Stimulated activated CD4-positive, alpha-beta T cell treated with anti-CD3 and anti-CD28 coated beads, Interleukin-1b, Interleukin-23, amount 100 ng/mL, for 1 hour (primary cell): ENCODE data around the gene ST6GALNAC3.
"Not testable (repeated sequence)": the region's sequence is repeated elsewhere in the genome, so short reads cannot be mapped to it uniquely, and the experiment has no call there.

ENCODE experiments used
- DNase-seq, 2 donors: peaks; one replicate each; pipeline ENCODE4 v3.0.0-alpha.2; 2020; ENCODE audit warnings: low read depth in 2 of 2

Gene ST6GALNAC3

GRCh38 chr1:76074321-76075187 is at the start of gene ST6GALNAC3:
ST6GALNAC3 (plus strand) TSS chr1:76074746.
- DNase-seq: peak; percentile 37 to 61

- DNase-seq: no peak
These were observed 47.2 kb upstream of the ST6GALNAC3 start for GRCh38 chr1:76027341-76027740.

- no peak for DNase-seq
These were observed 45.2 kb upstream of the ST6GALNAC3 start for GRCh38 chr1:76029331-76029730.

GRCh38 chr1:76031496-76031895 is 43.0 kb upstream of the ST6GALNAC3 start:
- no peak for DNase-seq

- DNase-seq: no peak
These were observed 40.6 kb upstream of the ST6GALNAC3 start for GRCh38 chr1:76033800-76034475.

- DNase-seq: no peak
These were observed 39.5 kb upstream of the ST6GALNAC3 start for GRCh38 chr1:76035053-76035452.

GRCh38 chr1:76037324-76037723 is 37.2 kb upstream of the ST6GALNAC3 start:
- DNase-seq: no peak

GRCh38 chr1:76038287-76039004 is 36.1 kb upstream of the ST6GALNAC3 start:
- DNase-seq: no peak

GRCh38 chr1:76046149-76046548 is 28.4 kb upstream of the ST6GALNAC3 start:
- no peak for DNase-seq

GRCh38 chr1:76048219-76048618 is 26.3 kb upstream of the ST6GALNAC3 start:
- DNase-seq: no peak

GRCh38 chr1:76048926-76049325 is 25.6 kb upstream of the ST6GALNAC3 start:
- no peak for DNase-seq

- no peak for DNase-seq
These were observed 25.0 kb upstream of the ST6GALNAC3 start for GRCh38 chr1:76049498-76049897.

- not testable (repeated sequence) for DNase-seq
These were observed 24.5 kb upstream of the ST6GALNAC3 start for GRCh38 chr1:76050073-76050472.

- DNase-seq: no peak
These were observed 21.5 kb upstream of the ST6GALNAC3 start for GRCh38 chr1:76053021-76053420.

GRCh38 chr1:76054359-76054758 is 20.2 kb upstream of the ST6GALNAC3 start:
- DNase-seq: no peak

GRCh38 chr1:76055987-76056386 is 18.6 kb upstream of the ST6GALNAC3 start:
- DNase-seq: no peak

- DNase-seq: no peak
These were observed 15.1 kb upstream of the ST6GALNAC3 start for GRCh38 chr1:76059451-76059850.

GRCh38 chr1:76065270-76065669 is 9.3 kb upstream of the ST6GALNAC3 start:
- no peak for DNase-seq

- no peak for DNase-seq
These were observed 8.2 kb upstream of the ST6GALNAC3 start for GRCh38 chr1:76066394-76066793.

GRCh38 chr1:76068542-76068941 is 6.0 kb upstream of the ST6GALNAC3 start:
- no peak for DNase-seq

GRCh38 chr1:76068953-76069561 is 5.5 kb upstream of the ST6GALNAC3 start:
- DNase-seq: no peak

- no peak for DNase-seq
These were observed 4.0 kb upstream of the ST6GALNAC3 start for GRCh38 chr1:76070538-76070937.
